Activated naive CD4-positive, alpha-beta T cell treated with anti-CD3 and anti-CD28 coated beads, Interleukin-2, amount 10 ng/mL, durations not matched to agents 7 days and 5 days (primary cell): ENCODE data around the gene CNTN4.
A peak's percentile ranks its signal among the peaks of the same experiment; 100 is the strongest.

Experiments used
- CTCF ChIA-PET: fragments of 350-600 bp; sonication (Branson Sonifier 250); formaldehyde crosslinking; loops from one replicate; lab custom pipeline; 2021; ENCODE audit warnings: antibody characterized with exemption; lab: Charles Lee
- DNase-seq: peaks from one replicate; pipeline ENCODE4 v3.0.0-alpha.2; 2020
- H3K27ac Mint-ChIP-seq: one replicate; pipeline ENCODE4 v1.8.0; 2021; ENCODE audit warnings: mild to moderate bottlenecking, moderate library complexity, mixed read lengths
- H3K27me3 Mint-ChIP-seq: one replicate; pipeline ENCODE4 v1.8.0; 2021; ENCODE audit warnings: mild to moderate bottlenecking, mixed read lengths
- H3K36me3 Mint-ChIP-seq: one replicate; pipeline ENCODE4 v1.8.0; 2021; ENCODE audit warnings: mixed read lengths
- H3K4me1 Mint-ChIP-seq: one replicate; pipeline ENCODE4 v1.8.0; 2021; ENCODE audit warnings: mixed read lengths
- H3K4me3 Mint-ChIP-seq: one replicate; pipeline ENCODE4 v1.8.0; 2021; ENCODE audit warnings: mild to moderate bottlenecking, moderate library complexity, mixed read lengths
- H3K9me3 Mint-ChIP-seq: one replicate; pipeline ENCODE4 v1.8.0; 2021; ENCODE audit warnings: mixed read lengths

Gene CNTN4

GRCh38 chr3:2262204-2262603 lies 163.5 kb downstream of the CNTN4 start:
- Mint-ChIP-seq H3K4me3 (no peak overlapping the region), H3K9me3 (peaks cover 1% of the 10 kb centered on the region), H3K27me3 (no peaks in the 10 kb centered on the region), H3K36me3 (no peaks in the 10 kb centered on the region), H3K27ac (no peak overlapping the region), H3K4me1 (no peaks in the 10 kb centered on the region)
- CTCF ChIA-PET = no interaction called here
- DNase-seq = no peak

DNA sequence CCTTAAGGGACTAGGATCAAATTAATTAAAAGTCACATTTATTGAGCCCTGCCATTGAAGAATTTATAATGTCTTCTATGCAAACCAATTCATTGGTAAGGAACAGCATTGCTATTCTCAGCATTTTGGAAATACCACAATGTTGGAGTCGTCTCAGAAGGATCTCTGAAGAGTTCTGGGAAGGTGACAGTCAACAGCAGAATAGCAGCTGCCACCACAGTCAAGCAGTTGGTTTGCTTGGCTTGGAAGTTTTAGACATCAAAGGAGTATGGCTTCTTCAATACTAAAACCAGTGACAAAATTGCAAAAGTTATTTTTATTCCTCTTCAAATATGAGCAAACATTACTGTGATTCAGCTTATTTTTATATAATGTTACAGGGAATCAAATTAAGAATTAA lies 167.9 kb downstream of the CNTN4 start:
- H3K9me3 Mint-ChIP-seq = no peaks in the 10 kb centered on the region
- no peak overlapping the region for H3K4me3 Mint-ChIP-seq
- no peak overlapping the region for H3K27ac Mint-ChIP-seq
- no peaks in the 10 kb centered on the region for H3K27me3 Mint-ChIP-seq
- no peaks in the 10 kb centered on the region for H3K36me3 Mint-ChIP-seq
- H3K4me1 Mint-ChIP-seq = no peaks in the 10 kb centered on the region
- CTCF ChIA-PET = no interaction called here
- DNase-seq = no peak

GRCh38 chr3:2268779-2269178 lies 170.1 kb downstream of the CNTN4 start:
- Mint-ChIP-seq H3K27ac (no peak overlapping the region), H3K4me1 (no peaks in the 10 kb centered on the region), H3K36me3 (no peaks in the 10 kb centered on the region), H3K27me3 (no peaks in the 10 kb centered on the region), H3K4me3 (no peak overlapping the region), H3K9me3 (no peaks in the 10 kb centered on the region)
- DNase-seq = no peak
- CTCF ChIA-PET = no interaction called here

DNA sequence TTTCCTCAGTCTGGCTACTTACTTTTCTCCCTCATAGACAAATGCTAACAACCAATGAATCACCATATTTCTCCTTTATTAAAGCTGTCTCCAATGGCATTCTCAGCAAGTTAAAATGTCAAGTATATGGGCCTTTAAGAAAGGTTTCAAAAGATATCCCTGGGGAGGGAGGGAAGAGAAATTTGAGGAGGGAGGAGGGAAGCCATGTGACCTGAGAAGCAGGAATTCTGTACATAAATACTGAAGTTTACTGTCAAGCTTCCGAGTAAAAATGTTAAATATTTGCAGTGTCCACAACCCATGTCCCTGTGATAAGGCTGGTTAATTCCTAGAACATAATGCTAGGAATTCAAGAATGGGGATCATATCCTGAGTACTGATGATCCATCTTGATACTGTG lies 175.9 kb downstream of the CNTN4 start:
- no peak for DNase-seq
- Mint-ChIP-seq H3K27me3 (no peaks in the 10 kb centered on the region), H3K4me3 (no peak overlapping the region), H3K27ac (no peak overlapping the region), H3K4me1 (no peaks in the 10 kb centered on the region), H3K36me3 (no peaks in the 10 kb centered on the region), H3K9me3 (no peaks in the 10 kb centered on the region)
- CTCF ChIA-PET = no interaction called here

GRCh38 chr3:2283818-2284217 lies 185.2 kb downstream of the CNTN4 start:
- Mint-ChIP-seq H3K4me3 (no peak overlapping the region), H3K36me3 (no peaks in the 10 kb centered on the region), H3K27me3 (no peaks in the 10 kb centered on the region), H3K4me1 (no peaks in the 10 kb centered on the region), H3K27ac (no peak overlapping the region), H3K9me3 (no peaks in the 10 kb centered on the region)
- CTCF ChIA-PET = no interaction called here
- DNase-seq = no peak

DNA sequence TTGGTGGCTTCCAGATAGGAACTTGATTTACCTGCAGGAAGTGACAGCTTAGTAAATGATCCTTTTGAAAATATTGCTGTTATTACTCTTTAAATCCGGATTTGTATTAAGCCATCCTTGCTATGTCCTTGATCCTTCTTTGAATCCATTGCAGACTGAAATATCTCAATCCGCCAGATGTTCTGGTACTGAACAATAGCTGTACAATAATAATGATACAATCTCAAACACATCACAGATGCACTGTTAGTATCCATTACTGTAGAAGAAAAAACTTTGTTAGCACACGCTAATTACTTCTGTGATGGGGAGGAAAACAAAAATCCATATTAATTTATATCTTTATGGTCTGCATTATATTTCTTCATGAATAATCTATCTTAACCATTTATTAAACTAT lies 202.3 kb downstream of the CNTN4 start:
- DNase-seq = no peak
- Mint-ChIP-seq H3K27me3 (no peaks in the 10 kb centered on the region), H3K4me1 (no peaks in the 10 kb centered on the region), H3K36me3 (no peaks in the 10 kb centered on the region), H3K9me3 (peaks cover 5% of the 10 kb centered on the region), H3K27ac (no peak overlapping the region), H3K4me3 (no peak overlapping the region)
- CTCF ChIA-PET = no interaction called here

DNA sequence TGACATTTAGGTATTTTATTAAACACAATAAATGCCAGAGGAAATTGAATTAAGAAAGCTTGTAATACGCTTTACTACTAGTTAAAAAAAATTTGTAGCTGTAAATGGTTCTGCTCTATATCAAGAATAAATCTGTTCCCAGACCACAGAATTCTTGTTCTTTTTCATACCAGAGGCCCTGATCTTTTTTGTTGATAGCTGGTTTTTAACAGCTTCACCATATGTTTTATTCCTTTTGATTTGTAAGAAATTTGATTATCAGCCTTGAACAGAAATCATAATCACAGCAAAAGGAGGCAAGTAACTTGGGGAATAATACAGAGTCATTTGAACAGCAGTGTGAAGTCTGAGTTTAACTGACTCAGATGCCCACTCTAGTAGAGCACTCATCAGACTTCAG lies 202.7 kb downstream of the CNTN4 start:
- DNase-seq = no peak
- no peaks in the 10 kb centered on the region for H3K4me1 Mint-ChIP-seq
- CTCF ChIA-PET = no interaction called here
- no peak overlapping the region for H3K4me3 Mint-ChIP-seq
- no peaks in the 10 kb centered on the region for H3K36me3 Mint-ChIP-seq
- peaks cover 4% of the 10 kb centered on the region for H3K9me3 Mint-ChIP-seq
- H3K27ac Mint-ChIP-seq = no peak overlapping the region
- H3K27me3 Mint-ChIP-seq = no peaks in the 10 kb centered on the region

DNA sequence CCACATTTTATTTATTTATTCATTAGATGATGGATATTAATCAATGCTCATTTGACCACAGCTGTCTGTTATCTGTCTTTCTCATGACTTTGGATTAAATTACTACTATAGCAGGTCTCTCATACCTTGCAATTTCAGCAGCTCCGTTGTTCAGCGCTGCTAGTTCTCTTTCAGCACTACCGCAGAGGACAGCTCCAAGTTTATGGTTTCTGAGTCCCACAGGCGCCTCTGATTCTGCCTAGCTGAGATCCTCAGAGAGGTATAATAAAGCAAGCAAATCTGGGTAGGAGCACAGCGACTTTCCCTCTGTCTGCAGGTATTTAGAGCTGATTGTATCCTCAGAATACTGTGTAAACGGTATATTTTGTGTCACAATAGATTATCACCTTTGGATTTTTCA lies 204.9 kb downstream of the CNTN4 start:
- DNase-seq = peak; percentile 24
- Mint-ChIP-seq H3K4me3 (no peak overlapping the region), H3K4me1 (no peaks in the 10 kb centered on the region), H3K36me3 (no peaks in the 10 kb centered on the region), H3K9me3 (peaks cover 3% of the 10 kb centered on the region), H3K27ac (no peak overlapping the region), H3K27me3 (no peaks in the 10 kb centered on the region)
- CTCF ChIA-PET = no interaction called here

DNA sequence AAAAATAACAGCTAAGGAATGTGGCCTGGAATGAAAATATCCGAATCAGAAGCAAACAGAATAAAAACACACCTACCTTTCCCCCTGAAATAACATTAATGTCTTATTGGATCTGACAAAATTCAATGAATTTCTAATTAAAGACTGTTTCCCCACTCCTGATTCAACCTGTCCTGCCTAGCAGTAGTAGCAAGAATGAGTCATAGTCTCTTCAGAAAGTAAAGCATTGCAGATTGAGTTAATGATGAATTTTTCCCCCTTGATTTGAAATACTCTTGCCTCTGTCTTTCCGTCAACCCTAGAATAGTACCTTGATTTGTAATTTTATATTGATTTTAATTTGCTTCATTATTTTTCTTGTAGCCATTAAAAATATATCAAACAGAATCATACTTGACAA lies 212.4 kb downstream of the CNTN4 start:
- CTCF ChIA-PET = no interaction called here
- H3K9me3 Mint-ChIP-seq = no peaks in the 10 kb centered on the region
- no peak overlapping the region for H3K4me3 Mint-ChIP-seq
- no peaks in the 10 kb centered on the region for H3K36me3 Mint-ChIP-seq
- no peak for DNase-seq
- H3K4me1 Mint-ChIP-seq = no peaks in the 10 kb centered on the region
- no peak overlapping the region for H3K27ac Mint-ChIP-seq
- no peaks in the 10 kb centered on the region for H3K27me3 Mint-ChIP-seq

DNA sequence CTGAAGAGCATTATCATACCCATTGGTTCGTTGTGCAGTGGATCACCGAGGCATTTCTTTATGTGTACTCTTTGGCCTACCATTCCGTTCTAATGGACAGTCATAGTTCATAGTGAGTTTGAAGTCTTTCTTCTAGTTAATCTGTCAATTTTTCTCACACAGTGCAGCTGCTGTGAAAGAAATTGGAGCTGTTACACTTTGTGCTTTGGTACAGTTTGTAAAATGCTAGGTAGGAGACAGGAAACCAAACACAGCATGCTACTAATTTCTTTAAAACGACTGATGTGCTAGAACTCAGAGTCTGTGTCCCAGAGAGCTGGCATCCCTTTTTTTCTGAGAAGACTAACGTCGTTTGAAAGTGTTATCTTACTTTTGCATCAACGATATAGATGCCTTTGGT lies 218.9 kb downstream of the CNTN4 start:
- no peak for DNase-seq
- no peaks in the 10 kb centered on the region for H3K4me1 Mint-ChIP-seq
- no peak overlapping the region for H3K27ac Mint-ChIP-seq
- H3K27me3 Mint-ChIP-seq = no peaks in the 10 kb centered on the region
- H3K9me3 Mint-ChIP-seq = no peaks in the 10 kb centered on the region
- CTCF ChIA-PET = no interaction called here
- H3K36me3 Mint-ChIP-seq = no peaks in the 10 kb centered on the region
- H3K4me3 Mint-ChIP-seq = no peak overlapping the region

DNA sequence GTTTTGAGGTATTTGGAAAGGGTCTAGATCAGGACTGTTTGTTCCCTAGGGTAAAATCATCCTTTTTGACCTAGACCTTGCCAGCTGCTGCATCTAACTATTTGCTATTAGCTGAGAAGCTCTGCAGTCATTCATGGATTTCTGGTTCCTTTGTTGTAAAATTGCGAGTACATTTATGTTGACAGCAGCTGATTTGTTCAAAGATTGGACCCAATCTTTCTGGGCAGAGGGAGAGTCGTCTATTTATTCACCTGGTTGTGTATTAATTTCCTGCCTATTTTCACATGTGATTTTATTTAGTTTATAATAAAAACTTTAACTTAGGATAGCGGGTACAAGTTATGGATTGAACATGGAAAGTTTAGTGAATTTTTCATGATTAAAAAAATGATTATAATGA lies 236.3 kb downstream of the CNTN4 start:
- Mint-ChIP-seq H3K27me3 (no peaks in the 10 kb centered on the region), H3K9me3 (no peaks in the 10 kb centered on the region), H3K4me1 (no peaks in the 10 kb centered on the region), H3K27ac (no peak overlapping the region), H3K36me3 (no peaks in the 10 kb centered on the region), H3K4me3 (no peak overlapping the region)
- CTCF ChIA-PET = no interaction called here
- no peak for DNase-seq

DNA sequence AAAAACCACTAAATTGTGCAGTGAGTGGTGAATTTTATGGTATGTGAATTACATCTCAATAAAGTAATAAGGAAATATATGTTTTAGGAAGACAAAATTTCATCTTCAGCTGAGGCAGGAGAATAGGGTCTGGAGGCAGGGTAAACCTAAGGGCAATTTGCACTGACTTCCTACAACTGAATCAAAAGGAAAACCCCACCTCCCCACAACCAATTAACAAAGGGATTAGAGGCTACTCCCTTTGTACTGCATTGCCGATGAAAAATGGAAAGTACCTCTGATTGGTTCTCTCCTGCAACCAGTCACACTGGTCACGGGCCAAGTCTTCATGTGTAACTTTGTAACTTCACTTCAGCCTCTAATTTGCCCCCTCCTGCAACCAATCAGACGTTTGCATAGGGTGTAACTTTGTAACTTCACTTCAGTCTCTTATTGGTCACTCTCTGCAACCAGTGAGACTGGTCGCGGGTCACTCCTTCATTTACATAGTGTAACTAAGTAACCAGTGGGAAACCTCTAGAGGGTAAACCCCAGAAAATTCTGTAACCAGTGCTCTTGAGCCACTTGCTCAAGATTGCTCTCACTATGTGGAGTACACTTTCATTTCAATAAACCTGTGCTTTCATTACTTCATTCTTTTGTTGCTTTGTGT lies 244.5 kb downstream of the CNTN4 start:
- Mint-ChIP-seq H3K27ac (no peak overlapping the region), H3K36me3 (no peaks in the 10 kb centered on the region), H3K27me3 (no peaks in the 10 kb centered on the region), H3K4me3 (no peak overlapping the region), H3K4me1 (no peaks in the 10 kb centered on the region), H3K9me3 (no peaks in the 10 kb centered on the region)
- CTCF ChIA-PET = no interaction called here
- DNase-seq = no peak

- H3K9me3 Mint-ChIP-seq = peaks cover 7% of the 10 kb centered on the region
- no peaks in the 10 kb centered on the region for H3K27me3 Mint-ChIP-seq
- no peaks in the 10 kb centered on the region for H3K36me3 Mint-ChIP-seq
- no peak overlapping the region for H3K27ac Mint-ChIP-seq
- no peak overlapping the region for H3K4me3 Mint-ChIP-seq
- CTCF ChIA-PET = no interaction called here
- no peaks in the 10 kb centered on the region for H3K4me1 Mint-ChIP-seq
- no peak for DNase-seq
Observed at GRCh38 chr3:2352134-2352762, 253.6 kb downstream of the CNTN4 start.

- Mint-ChIP-seq H3K9me3 (peaks cover 7% of the 10 kb centered on the region), H3K27me3 (no peaks in the 10 kb centered on the region), H3K4me3 (no peak overlapping the region), H3K27ac (no peak overlapping the region), H3K4me1 (no peaks in the 10 kb centered on the region), H3K36me3 (no peaks in the 10 kb centered on the region)
- CTCF ChIA-PET = no interaction called here
- DNase-seq = no peak
Observed at GRCh38 chr3:2354702-2355101, 256.0 kb downstream of the CNTN4 start.

DNA sequence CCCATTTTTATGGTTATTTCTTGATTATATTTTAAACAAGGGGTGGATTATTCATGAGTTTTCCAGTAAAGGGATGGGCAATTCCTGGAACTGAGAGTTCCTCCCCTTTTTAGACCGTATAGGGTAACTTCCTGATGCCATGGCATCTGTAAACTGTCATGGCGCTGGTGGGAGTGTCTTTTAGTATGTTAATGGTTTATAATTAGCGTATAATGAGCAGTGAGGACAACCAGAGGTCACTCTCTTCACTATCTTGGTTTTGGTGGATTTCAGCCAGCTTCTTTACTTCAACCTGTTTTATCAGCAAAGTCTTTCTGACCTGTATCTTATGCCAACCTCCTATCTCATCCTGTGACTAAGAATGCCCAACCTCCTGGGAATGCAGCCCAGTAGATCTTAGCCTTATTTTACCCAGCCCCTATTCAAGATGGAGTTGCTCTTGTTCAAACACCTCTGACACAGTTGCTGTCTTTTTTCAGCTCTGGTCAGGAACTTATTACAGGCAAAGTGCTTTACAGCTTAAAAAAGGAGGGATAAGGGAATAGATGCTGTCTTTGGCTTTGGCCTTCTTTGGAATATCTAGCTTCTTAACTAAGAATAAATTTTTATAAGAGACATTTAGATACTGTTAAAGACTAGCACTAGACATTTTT lies 257.8 kb downstream of the CNTN4 start:
- H3K4me3 Mint-ChIP-seq = no peak overlapping the region
- H3K9me3 Mint-ChIP-seq = peaks cover 7% of the 10 kb centered on the region
- no peaks in the 10 kb centered on the region for H3K27me3 Mint-ChIP-seq
- CTCF ChIA-PET = no interaction called here
- no peaks in the 10 kb centered on the region for H3K4me1 Mint-ChIP-seq
- H3K36me3 Mint-ChIP-seq = no peaks in the 10 kb centered on the region
- H3K27ac Mint-ChIP-seq = no peak overlapping the region
- DNase-seq = no peak
